CD4-positive, CD25-positive, alpha-beta regulatory T cell (primary cell): ENCODE data around the gene IMP3. TPM values are rescaled to one million over a fixed set of nuclear protein-coding genes. Genes with fewer than 3 reads are reported as not detected.

ENCODE experiments used
- ATAC-seq, 2 donors: fragments of 150-1000 bp; cut with Tn5 transposase; one replicate each; pipeline ENCODE4 v1.10.0; 2021; ENCODE audit warnings: low read depth in 2 of 2, moderate number of reproducible peaks in 2 of 2, moderate library complexity in 1 of 2
- DNase-seq, 3 donors: peaks; one replicate each; pipeline versions ENCODE4 v3.0.0 to v3.0.0-alpha.2; 2012 to 2022; ENCODE audit warnings: mixed read lengths in 1 of 3
- H3K27ac ChIP-seq: one replicate; pipeline ENCODE4 v1.7.0; 2013; ENCODE audit warnings: mild to moderate bottlenecking, low read length; ENCODE audit not compliant: insufficient read depth, poor library complexity, severe bottlenecking
- H3K27me3 ChIP-seq: one replicate; pipeline ENCODE4 v1.7.0; 2013; ENCODE audit warnings: low read length; ENCODE audit not compliant: control insufficient read depth, insufficient read depth
- H3K36me3 ChIP-seq: one replicate; pipeline ENCODE4 v1.7.0; 2013; ENCODE audit warnings: mild to moderate bottlenecking, low read length, moderate library complexity; ENCODE audit not compliant: control insufficient read depth, insufficient read depth
- H3K4me1 ChIP-seq: 2 replicates; pipeline ENCODE4 v1.7.0; 2013; ENCODE audit warnings: mild to moderate bottlenecking, low read length; ENCODE audit not compliant: insufficient read depth, control insufficient read depth, poor library complexity, severe bottlenecking
- H3K4me3 ChIP-seq: one replicate; pipeline ENCODE4 v1.7.0; 2013; ENCODE audit warnings: low read depth, mild to moderate bottlenecking, low read length, moderate library complexity
- H3K9me3 ChIP-seq, 2 experiments: 1 replicate in 1 of 2; 2 replicates in 1 of 2; pipeline ENCODE4 v1.7.0; 2013; ENCODE audit warnings: low read length in 2 of 2, mild to moderate bottlenecking in 1 of 2, moderate library complexity in 1 of 2; ENCODE audit not compliant: control insufficient read depth in 2 of 2
- H3K27ac Mint-ChIP-seq, 3 donors: one replicate each; pipeline ENCODE4 v1.8.0; 2020 to 2022; ENCODE audit warnings: mild to moderate bottlenecking in 3 of 3, mixed read lengths in 3 of 3, moderate library complexity in 2 of 3
- H3K27me3 Mint-ChIP-seq: one replicate; pipeline ENCODE4 v1.8.0; 2022; ENCODE audit warnings: mild to moderate bottlenecking, mixed read lengths
- H3K36me3 Mint-ChIP-seq: one replicate; pipeline ENCODE4 v1.8.0; 2020; ENCODE audit warnings: mixed read lengths
- H3K4me1 Mint-ChIP-seq, 4 donors: one replicate each; pipeline ENCODE4 v1.8.0; 2020 to 2022; ENCODE audit warnings: mixed read lengths in 4 of 4, mild to moderate bottlenecking in 1 of 4
- H3K4me3 Mint-ChIP-seq, 4 donors: one replicate each; pipeline ENCODE4 v1.8.0; 2020 to 2022; ENCODE audit warnings: mild to moderate bottlenecking in 4 of 4, mixed read lengths in 4 of 4, moderate library complexity in 3 of 4
- H3K9me3 Mint-ChIP-seq, 7 donors: one replicate each; pipeline ENCODE4 v1.8.0; 2020 to 2022; ENCODE audit warnings: mixed read lengths in 7 of 7, mild to moderate bottlenecking in 3 of 7, moderate library complexity in 2 of 7
- polyA plus RNA-seq, 4 donors: library from polyadenylated mRNA; unstranded; fragments of 300-500 nt; fragmentation: Illumina TruSeq; gene quantifications; one replicate each; pipeline ENCODE4 v1.2.3, GENCODE V29; 2021
- total RNA-seq: library from RNA; stranded (reverse); gene quantifications from one replicate; pipeline ENCODE4 v1.2.3, GENCODE V29; 2022

IMP3 gene
- total and polyA plus RNA-seq, 5 donors from 2014 or later = 40.5 to 303 (median 274) TPM

DNA sequence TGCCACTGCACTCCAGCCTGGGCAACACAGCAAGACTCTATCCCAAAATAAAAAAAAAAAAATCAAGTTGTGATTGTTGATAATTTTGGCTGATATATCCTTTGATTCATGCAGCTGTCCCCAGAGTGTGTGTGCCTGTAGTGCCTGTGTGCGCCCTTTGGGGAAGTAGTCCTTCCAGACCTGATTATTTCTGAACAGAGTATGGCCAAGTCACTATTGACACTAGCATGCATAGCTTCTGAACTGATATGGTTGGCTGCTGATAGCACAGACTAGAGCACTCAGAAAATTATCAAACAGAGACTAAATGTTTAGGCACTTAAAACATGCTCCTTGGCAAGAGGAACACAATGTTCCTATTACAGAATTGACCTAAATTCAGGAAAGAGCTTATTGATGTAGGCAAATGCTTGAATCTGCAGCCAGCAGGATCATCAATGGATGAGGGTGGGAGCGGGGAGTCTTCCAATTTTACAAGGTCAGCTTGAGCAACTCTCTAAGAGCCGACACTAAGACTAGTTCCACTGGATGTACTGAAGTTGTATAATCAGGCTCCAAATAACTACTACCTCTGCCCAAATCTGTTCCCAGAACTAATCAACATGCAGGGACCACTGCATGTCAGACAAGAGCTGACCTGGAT is 43.2 kb downstream of the IMP3 start:
- H3K4me1 Mint-ChIP-seq = peaks cover 10 to 34% (median 26%) of the 10 kb centered on the region in 4 donors
- Histone ChIP-seq H3K9me3 (no peaks in the 10 kb centered on the region), H3K4me3 (no peak overlapping the region), H3K27me3 (no peaks in the 10 kb centered on the region), H3K27ac (no peak overlapping the region), H3K36me3 (peaks cover 36% of the 10 kb centered on the region), H3K4me1 (peaks cover 19% of the 10 kb centered on the region)
- peak overlapping the region in 1 of 4 donors; percentile 1 for H3K4me3 Mint-ChIP-seq
- H3K27ac Mint-ChIP-seq = peak overlapping the region in 2 of 3 donors; percentile 17 to 86
- no peaks in the 10 kb centered on the region for H3K9me3 Mint-ChIP-seq
- no peaks in the 10 kb centered on the region for H3K27me3 Mint-ChIP-seq
- DNase-seq = no peak
- peaks cover 36% of the 10 kb centered on the region for H3K36me3 Mint-ChIP-seq
- no peak for ATAC-seq

DNA sequence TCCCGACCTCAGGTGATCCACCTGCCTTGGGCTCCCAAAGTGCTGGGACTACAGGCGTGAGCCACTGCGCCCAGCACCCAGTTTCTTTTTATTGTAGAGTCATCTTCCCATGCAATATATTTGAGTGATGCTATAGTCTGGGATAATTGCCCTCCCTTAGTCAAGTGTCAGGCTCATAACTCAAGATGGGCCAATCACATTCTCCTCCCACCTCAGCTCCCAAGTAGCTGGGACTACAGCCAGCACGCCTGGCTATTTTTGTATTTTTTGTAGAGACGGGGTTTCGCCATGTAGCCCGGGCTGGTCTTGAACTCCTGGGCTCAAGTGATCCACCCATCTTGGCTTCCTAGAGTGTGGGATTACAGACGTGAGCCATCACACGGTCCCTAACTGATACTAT is 45.7 kb downstream of the IMP3 start:
- no peaks in the 10 kb centered on the region for H3K9me3 Mint-ChIP-seq
- DNase-seq (no peak), ATAC-seq (no peak)
- H3K4me1 ChIP-seq = peaks cover 17% of the 10 kb centered on the region
- no peak overlapping the region for H3K4me3 Mint-ChIP-seq
- no peak overlapping the region for H3K4me3 ChIP-seq
- no peaks in the 10 kb centered on the region for H3K27me3 ChIP-seq
- H3K36me3 Mint-ChIP-seq = peaks cover 39% of the 10 kb centered on the region
- H3K27ac ChIP-seq = no peak overlapping the region
- H3K27ac Mint-ChIP-seq = no peak overlapping the region
- H3K4me1 Mint-ChIP-seq = peaks cover 10 to 39% (median 24%) of the 10 kb centered on the region in 4 donors
- H3K9me3 ChIP-seq = no peaks in the 10 kb centered on the region
- H3K36me3 ChIP-seq = peaks cover 22% of the 10 kb centered on the region
- no peaks in the 10 kb centered on the region for H3K27me3 Mint-ChIP-seq

DNA sequence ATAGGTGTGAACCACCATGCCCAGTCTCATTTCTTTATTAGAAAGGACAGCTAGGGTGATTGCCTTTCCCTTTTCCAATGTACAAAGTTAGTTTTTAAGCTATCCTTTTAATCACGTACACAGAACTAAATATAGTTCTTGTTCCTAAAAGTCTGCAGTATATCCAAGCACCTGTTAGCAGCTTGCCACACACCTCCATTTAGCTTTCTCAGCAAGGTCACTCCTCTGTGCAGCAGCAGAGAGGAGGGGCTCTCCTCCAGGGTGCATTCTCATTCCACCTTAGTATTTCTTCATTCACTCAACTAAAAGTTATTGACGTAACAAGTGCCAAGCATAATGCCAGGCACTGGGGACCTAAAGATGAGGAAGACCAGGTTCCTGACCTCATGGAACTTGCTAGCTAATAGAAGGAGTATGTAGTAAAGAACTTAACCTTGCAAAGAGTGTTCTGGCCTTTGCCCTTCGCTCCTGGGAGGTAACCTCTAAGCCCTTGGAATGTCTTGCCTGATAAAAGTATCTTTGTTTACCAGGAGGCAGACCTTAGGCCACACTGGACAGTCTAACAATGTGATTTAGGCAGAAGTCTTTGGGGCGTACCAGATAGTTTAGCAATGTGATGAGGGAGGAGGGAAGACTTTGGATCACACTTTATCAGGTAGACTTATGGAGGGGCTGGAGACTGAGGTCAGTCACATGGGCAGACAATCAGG is 48.2 kb downstream of the IMP3 start:
- H3K9me3 ChIP-seq = no peaks in the 10 kb centered on the region
- H3K36me3 ChIP-seq = peaks cover 8% of the 10 kb centered on the region
- Mint-ChIP-seq H3K36me3 (peaks cover 32% of the 10 kb centered on the region), H3K9me3 (no peaks in the 10 kb centered on the region), H3K27me3 (no peaks in the 10 kb centered on the region), H3K27ac (no peak overlapping the region), H3K4me3 (no peak overlapping the region), H3K4me1 (peaks cover 2 to 21% (median 9%) of the 10 kb centered on the region in 4 donors)
- H3K27me3 ChIP-seq = no peaks in the 10 kb centered on the region
- H3K4me1 ChIP-seq = no peaks in the 10 kb centered on the region
- DNase-seq (no peak), ATAC-seq (no peak)
- no peak overlapping the region for H3K4me3 ChIP-seq
- H3K27ac ChIP-seq = no peak overlapping the region

DNA sequence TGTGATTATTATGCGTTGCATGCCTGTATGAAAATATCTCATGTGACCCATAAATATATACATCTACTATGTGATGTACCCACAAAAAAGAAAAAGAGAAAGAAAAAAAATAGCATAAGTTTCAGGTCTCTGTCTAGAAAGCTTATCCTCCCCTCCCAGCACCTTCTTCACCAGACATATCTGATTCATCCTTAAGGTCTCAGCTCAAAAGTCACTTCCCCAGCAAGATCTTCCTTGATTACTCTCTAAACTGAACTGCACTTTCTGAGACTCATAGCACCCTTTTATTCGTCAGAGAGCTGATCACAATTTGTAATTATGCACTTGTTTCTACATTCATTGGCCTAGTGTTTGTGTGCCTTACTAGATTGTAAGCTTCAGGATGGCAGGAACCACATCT is 49.8 kb downstream of the IMP3 start:
- Mint-ChIP-seq H3K27ac (peak overlapping the region in 1 of 3 donors; percentile 15), H3K27me3 (no peaks in the 10 kb centered on the region)

More for the DNA sequence above, 49.8 kb downstream of the IMP3 start:
- Histone ChIP-seq H3K9me3 (no peaks in the 10 kb centered on the region), H3K27me3 (no peaks in the 10 kb centered on the region), H3K27ac (no peak overlapping the region), H3K4me1 (no peaks in the 10 kb centered on the region), H3K4me3 (no peak overlapping the region), H3K36me3 (peaks cover 2% of the 10 kb centered on the region)
- H3K4me3 Mint-ChIP-seq = no peak overlapping the region
- peaks cover 0 to 12% (median 6%) of the 10 kb centered on the region in 4 donors for H3K4me1 Mint-ChIP-seq
- DNase-seq = no peak
- H3K9me3 Mint-ChIP-seq = no peaks in the 10 kb centered on the region
- H3K36me3 Mint-ChIP-seq = peaks cover 21% of the 10 kb centered on the region
- no peak for ATAC-seq

Other genes starting within 250 kb of the IMP3 start
- gene SIN3A, start 188.5 kb downstream of the IMP3 start, total RNA-seq = 123 TPM
- 10 to 100 TPM; 13.6 to 15.0 (median 14.8) TPM for gene SIN3A, start 188.5 kb downstream of the IMP3 start, polyA plus RNA-seq
- gene PTPN9, start 60.9 kb downstream of the IMP3 start, total RNA-seq = 24.7 TPM
- 10 to 100 TPM; 18.3 to 29.8 (median 23.3) TPM for gene PTPN9, start 60.9 kb downstream of the IMP3 start, polyA plus RNA-seq
- gene SNUPN, start 14.5 kb downstream of the IMP3 start, total RNA-seq = 13.8 TPM
- 10 to 100 TPM; 26.4 to 36.9 (median 31.1) TPM for gene SNUPN, start 14.5 kb downstream of the IMP3 start, polyA plus RNA-seq
- 2.1 TPM for gene SNX33, start 7.7 kb upstream of the IMP3 start, total RNA-seq
- 1 to 10 TPM in 1 of 4 donors, under 1 TPM in 3; 0.03 to 1.0 (median 0.53) TPM for gene SNX33, start 7.7 kb upstream of the IMP3 start, polyA plus RNA-seq
- gene CSPG4, start 72.6 kb upstream of the IMP3 start, total RNA-seq = not detected
- not detected for gene CSPG4, start 72.6 kb upstream of the IMP3 start, polyA plus RNA-seq
- gene UBE2Q2, start 203.2 kb upstream of the IMP3 start, total RNA-seq = 29.5 TPM
- 10 to 100 TPM; 27.8 to 32.5 (median 29.7) TPM for gene UBE2Q2, start 203.2 kb upstream of the IMP3 start, polyA plus RNA-seq